HG03108 (cell line): ENCODE results near the gene MRPS2.

Source experiments
- ATAC-seq: cut with Tn5 transposase; IDR thresholded peaks from one replicate; pipeline ENCODE4 v1.9.1; 2021; ENCODE audit warnings: moderate library complexity; ENCODE audit not compliant: unreplicated experiment

MRPS2 gene

GRCh38 chr9:135480071-135480939, 20.2 kb upstream of the MRPS2 start:
- ATAC-seq, result no peak

DNA sequence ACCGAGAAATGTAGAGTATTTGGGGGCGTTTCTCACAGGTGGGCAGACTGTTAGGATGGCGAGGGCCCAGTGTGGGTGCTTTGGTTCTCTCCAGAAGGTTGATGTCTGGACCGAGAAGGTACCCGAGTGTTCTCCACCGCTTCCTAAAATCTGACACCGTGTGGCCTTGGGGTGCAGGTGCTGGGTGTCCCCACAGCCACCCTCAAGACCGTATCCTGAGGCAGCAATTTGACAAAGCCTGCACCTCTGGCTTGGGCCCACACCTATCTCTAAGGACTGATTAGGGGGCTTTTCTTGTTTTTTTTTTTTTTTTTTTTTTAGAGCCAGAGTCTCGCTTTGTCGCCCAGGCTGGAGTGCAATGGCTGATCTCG, 19.6 kb upstream of the MRPS2 start:
- ATAC-seq, result no peak

DNA sequence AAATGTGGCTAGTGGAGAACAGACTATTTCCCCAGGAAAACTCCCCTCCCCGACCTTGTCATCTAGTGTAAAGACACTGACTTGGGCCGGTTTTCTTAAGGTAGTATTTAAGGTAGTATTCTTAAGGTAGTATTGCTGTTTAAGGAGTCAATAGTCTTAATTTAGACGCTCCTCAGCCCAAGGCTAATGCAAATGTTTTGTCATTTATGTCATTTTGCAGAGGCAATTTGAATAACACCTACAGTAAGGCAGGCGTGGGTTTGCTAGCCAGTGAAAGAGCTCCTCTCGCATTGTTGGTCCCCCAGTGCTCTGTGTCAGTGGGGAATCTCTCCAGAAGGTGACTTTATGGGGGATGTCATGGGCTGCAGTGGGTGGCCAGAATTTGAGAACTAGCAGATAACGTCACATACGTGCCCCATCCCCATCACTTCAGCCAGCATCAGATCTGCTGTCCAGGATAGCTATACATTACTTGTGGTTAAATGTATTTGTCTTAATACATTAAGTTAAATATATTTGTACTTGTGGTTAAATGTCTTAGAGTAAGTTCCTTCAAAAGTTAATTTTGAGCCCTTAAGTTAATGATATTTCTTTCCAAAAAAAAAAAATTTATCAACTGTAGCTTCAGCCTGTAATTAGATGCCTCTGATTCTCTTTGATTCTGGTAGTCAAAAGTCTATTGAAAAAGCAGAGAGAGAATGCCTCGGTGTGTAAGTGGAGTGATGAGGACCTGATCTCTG, 18.3 kb upstream of the MRPS2 start:
- ATAC-seq, result no peak

- no peak for ATAC-seq
Observed at GRCh38 chr9:135484460-135485277, 15.8 kb upstream of the MRPS2 start.

- ATAC-seq, result no peak
Observed at GRCh38 chr9:135485385-135485784, 15.1 kb upstream of the MRPS2 start.

DNA sequence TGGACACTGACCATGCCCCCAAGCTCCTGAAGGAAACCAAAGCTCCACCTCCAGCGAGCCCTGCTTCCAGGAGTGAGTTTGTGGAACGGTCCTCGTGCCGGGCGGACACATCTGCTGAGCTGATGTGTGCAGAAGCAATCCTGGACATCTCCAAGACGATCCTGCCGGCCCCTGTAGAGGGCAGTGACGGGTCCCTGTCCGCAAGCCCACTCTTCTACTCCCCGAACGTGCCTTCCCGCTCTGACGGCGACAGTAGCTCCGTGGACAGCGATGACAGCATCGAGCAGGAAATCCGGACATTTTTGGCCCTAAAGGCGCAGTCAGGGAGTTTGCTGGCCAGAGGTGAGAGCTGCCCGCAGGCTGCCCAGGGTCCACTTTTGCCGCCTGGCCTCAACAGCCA, 14.7 kb upstream of the MRPS2 start:
- no peak for ATAC-seq

DNA sequence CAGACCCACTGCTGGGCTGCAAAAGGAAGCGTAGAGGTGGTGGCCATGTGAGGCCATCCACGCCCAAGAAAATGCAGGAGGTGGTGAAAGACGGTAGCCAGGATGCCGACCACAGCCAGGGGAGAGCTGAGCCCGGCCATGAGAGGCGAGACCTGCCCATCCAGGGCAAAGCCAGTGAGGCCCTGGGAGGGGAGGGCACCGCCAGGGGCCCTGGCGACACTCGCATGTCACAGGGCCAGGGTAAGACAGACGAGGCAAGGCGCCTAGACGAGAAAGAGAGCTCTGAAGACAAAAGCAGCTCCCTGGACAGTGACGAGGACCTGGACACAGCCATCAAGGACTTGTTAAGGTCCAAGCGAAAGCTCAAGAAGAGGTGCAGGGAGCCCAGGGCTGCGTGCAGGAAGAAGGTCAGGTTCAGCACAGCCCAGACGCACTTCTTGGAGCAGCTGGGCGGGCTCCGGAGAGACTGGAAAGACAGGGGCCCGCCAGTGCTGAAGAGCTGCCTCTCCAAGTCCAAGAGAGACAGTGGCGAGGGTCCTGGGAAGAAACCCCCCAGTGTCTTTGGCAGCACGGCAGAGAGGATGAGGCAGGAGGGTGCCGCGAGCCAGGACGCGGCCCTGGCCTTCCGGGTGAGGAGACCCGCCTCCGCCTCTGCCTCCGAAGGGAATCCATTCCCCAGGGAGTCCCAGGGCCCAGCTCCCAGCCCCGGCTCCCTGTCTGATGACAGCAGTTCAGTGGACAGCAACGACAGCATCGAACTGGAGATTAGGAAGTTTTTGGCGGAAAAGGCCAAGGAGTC, 14.0 kb upstream of the MRPS2 start:
- ATAC-seq, result no peak

- no peak for ATAC-seq
Observed at GRCh38 chr9:135487281-135488012, 13.0 kb upstream of the MRPS2 start.

GRCh38 chr9:135488013-135488330, 12.5 kb upstream of the MRPS2 start:
- no peak for ATAC-seq

GRCh38 chr9:135488527-135488926, 12.0 kb upstream of the MRPS2 start:
- no peak for ATAC-seq

- no peak for ATAC-seq
Observed at GRCh38 chr9:135489188-135489906, 11.1 kb upstream of the MRPS2 start.

- ATAC-seq, result no peak
Observed at GRCh38 chr9:135490166-135490870, 10.2 kb upstream of the MRPS2 start.

DNA sequence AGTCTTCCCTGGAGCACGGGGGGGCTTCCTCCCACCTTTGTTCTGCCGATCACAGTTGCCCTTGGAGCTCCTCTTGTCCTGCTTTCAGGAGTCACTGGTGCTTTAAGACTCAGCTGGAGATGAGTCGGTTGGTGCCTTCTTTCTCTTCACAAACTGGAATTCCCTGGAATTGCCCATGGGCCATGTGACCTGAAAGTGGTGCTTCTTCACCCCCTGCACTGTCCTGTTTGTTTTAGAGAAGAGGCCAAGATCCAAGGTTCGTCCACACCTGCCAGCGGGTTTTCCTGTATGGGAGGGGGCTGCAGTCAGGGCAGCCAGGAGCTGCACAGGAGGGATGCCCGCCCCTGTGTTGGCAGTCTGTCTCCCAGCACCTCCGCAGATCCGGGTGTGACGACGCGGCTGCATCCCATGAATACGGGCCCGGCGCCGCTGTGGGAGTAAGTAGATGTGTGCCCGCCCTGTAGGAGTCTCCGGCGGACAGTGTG, 9.5 kb upstream of the MRPS2 start:
- ATAC-seq, result no peak

DNA sequence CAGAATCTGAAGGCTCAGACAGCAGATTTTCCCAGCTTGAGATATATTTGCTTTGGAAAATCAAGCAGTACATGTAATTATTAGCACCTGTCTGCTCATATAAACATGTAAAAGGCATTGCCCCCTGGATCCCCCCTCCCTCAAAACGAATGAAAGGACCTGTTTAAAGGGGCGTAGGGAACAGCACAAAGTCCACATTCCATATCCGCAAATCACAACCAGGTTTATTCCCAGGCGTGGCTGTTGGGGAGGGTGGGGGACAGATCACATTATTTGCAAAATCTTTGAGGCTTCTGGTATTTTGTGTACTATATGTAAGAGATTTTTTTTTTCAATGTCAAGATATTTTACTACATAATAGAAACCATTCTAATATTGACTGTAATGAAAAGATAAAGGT, 8.7 kb upstream of the MRPS2 start:
- ATAC-seq, result no peak

DNA sequence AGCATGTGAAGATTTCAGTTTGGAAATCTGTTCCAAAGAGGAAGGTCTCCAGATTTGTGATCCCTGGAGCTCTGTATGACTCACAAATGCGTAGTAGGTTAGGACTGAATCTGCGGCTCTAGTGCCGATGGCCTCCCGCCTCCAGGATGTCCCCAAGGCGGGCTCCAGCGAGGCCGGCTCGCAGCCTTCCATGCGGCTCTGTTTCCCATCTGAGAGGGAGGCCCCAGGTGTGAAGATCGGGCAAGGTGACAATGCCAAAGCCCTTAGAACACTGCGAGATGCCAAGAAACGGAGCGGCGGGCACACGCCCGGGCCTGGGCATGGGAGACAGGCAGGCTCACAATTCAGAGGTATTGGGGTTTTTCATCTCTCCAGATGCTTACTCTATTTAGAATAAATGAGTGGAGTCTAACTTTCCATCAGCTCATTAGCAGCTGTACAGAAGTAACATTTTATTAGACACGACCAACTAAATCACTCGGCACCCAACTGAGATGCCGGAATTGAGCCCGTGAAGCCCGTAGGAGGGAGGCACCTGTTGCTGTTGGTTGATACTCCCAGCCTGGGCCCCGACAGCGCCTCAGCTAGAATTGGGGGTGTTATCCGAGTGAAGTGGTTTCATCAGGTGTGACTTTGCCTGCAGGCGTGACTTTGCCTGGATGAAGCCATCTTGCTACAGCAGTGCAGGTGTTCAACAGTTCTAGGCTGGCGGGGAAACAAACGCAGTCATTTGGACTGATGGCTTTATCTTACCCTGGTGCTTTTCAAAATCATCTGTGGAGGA, 7.4 kb upstream of the MRPS2 start:
- no peak for ATAC-seq

GRCh38 chr9:135494791-135495559, 5.5 kb upstream of the MRPS2 start:
- ATAC-seq, result no peak
